ENCODE measurements around the gene MSI2.

The MSI2 gene

GRCh38 chr17:57422574-57423164 lies 166.3 kb downstream of the MSI2 start:
- H3K79me2 ChIP-seq (ENCODE audit: control insufficient read depth, insufficient read depth, low read length), result no peaks in the 10 kb centered on the region
- H4K5ac ChIP-seq (ENCODE audit: low read length), result no peak overlapping the region
- no peak overlapping the region for H2AK5ac ChIP-seq (ENCODE audit: low read length)
- H2BK15ac ChIP-seq (replicated peaks; ENCODE audit: low read depth), result no peak overlapping the region
- no peak overlapping the region for H3K23ac ChIP-seq (ENCODE audit: low read length)
- H4K8ac ChIP-seq (ENCODE audit: low read depth, low read length), result no peak overlapping the region
- DNase-seq, result no peak
- no peak overlapping the region for H3K4ac ChIP-seq (ENCODE audit: low read depth, low read length)
- H3K79me1 ChIP-seq (ENCODE audit: low read length), result peaks cover 5% of the 10 kb centered on the region
- no peak overlapping the region for H3K9ac ChIP-seq (ENCODE audit: low read length)
- H3K56ac ChIP-seq (ENCODE audit: low read length), result no peak overlapping the region
- H3K18ac ChIP-seq (ENCODE audit: low read length), result no peak overlapping the region
- H3K27me3 ChIP-seq (ENCODE audit: insufficient read depth, low read length, poor library complexity), result no peaks in the 10 kb centered on the region
- WGBS (ENCODE audit: extremely low coverage, insufficient coverage, low lambda C conversion rate), result no CpG with 5 or more reads among the region's 9 CpGs
- no peak overlapping the region for H3K4me3 ChIP-seq (ENCODE audit: low read length)
- H3K4me1 ChIP-seq (ENCODE audit: control insufficient read depth, low read depth, low read length), result peaks cover 15% of the 10 kb centered on the region
- H3K4me2 ChIP-seq (ENCODE audit: low read length), result no peak overlapping the region
- H3K36me3 ChIP-seq (ENCODE audit: control insufficient read depth, insufficient read depth, low read length), result no peaks in the 10 kb centered on the region
- no peak overlapping the region for H3K27ac ChIP-seq (ENCODE audit: low read depth, low read length)
- no peak overlapping the region for H2BK5ac ChIP-seq (ENCODE audit: low read length)
- no peak overlapping the region for H2BK120ac ChIP-seq (ENCODE audit: low read depth, low read length)

DNA sequence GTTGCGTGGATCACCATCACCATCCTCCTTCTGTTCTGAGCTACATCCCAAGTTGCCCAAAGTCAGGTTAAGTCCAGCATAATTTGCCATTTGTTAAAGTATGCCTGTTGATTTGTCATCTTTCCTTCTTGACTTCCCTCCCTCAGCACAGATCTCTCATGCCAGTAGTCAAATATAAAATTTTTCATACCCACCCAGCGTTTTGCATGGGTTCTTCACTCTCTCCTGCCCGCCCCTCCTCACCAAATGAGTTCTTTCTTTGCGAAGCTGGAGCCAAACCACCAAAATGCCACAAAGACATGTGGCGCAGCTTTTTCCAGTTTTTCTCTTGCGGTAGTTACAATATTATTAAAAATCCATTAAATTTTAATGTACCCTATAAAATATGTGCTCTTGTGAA lies 167.2 kb downstream of the MSI2 start:
- no peak overlapping the region for H3K18ac ChIP-seq (ENCODE audit: low read length)
- H4K5ac ChIP-seq (ENCODE audit: low read length), result no peak overlapping the region
- H3K79me2 ChIP-seq (ENCODE audit: control insufficient read depth, insufficient read depth, low read length), result no peaks in the 10 kb centered on the region
- H3K4me2 ChIP-seq (ENCODE audit: low read length), result no peak overlapping the region
- no peak for DNase-seq
- H3K79me1 ChIP-seq (ENCODE audit: low read length), result peaks cover 3% of the 10 kb centered on the region
- no peak overlapping the region for H3K56ac ChIP-seq (ENCODE audit: low read length)
- peaks cover 15% of the 10 kb centered on the region for H3K4me1 ChIP-seq (ENCODE audit: control insufficient read depth, low read depth, low read length)
- no peak overlapping the region for H2BK15ac ChIP-seq (replicated peaks; ENCODE audit: low read depth)
- H3K27ac ChIP-seq (ENCODE audit: low read depth, low read length), result no peak overlapping the region
- no peaks in the 10 kb centered on the region for H3K36me3 ChIP-seq (ENCODE audit: control insufficient read depth, insufficient read depth, low read length)
- H3K4me3 ChIP-seq (ENCODE audit: low read length), result no peak overlapping the region
- H2BK120ac ChIP-seq (ENCODE audit: low read depth, low read length), result no peak overlapping the region
- H2BK5ac ChIP-seq (ENCODE audit: low read length), result no peak overlapping the region
- no peak overlapping the region for H3K9ac ChIP-seq (ENCODE audit: low read length)
- H2AK5ac ChIP-seq (ENCODE audit: low read length), result no peak overlapping the region
- H3K27me3 ChIP-seq (ENCODE audit: insufficient read depth, low read length, poor library complexity), result no peaks in the 10 kb centered on the region
- no CpG with 5 or more reads among the region's 6 CpGs for WGBS (ENCODE audit: extremely low coverage, insufficient coverage, low lambda C conversion rate)
- H3K4ac ChIP-seq (ENCODE audit: low read depth, low read length), result no peak overlapping the region
- H4K8ac ChIP-seq (ENCODE audit: low read depth, low read length), result no peak overlapping the region
- H3K23ac ChIP-seq (ENCODE audit: low read length), result no peak overlapping the region

DNA sequence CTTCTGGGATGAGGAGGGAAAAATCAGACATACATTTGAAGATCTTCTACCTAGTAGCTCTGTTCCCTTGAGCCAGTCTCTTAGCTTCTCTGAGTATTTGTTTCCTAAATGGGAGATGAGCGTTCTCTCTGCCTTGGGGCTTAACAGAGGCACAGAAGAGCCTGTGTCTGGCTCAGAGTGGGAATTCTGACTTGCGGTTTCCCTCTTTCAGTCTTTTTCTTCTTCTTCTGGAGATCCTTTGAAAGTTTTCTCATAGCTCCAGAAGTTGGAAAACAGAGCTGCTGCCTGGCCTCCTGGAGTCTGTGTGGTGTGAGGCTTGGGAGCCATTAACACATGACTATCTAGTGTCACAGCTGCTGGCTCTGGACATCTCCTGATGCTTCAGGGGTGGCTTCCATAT lies 167.9 kb downstream of the MSI2 start:
- no peak overlapping the region for H3K56ac ChIP-seq (ENCODE audit: low read length)
- no peak overlapping the region for H3K4me2 ChIP-seq (ENCODE audit: low read length)
- WGBS (ENCODE audit: extremely low coverage, insufficient coverage, low lambda C conversion rate), result no CpG with 5 or more reads among the region's 2 CpGs
- H4K5ac ChIP-seq (ENCODE audit: low read length), result no peak overlapping the region
- no peaks in the 10 kb centered on the region for H3K27me3 ChIP-seq (ENCODE audit: insufficient read depth, low read length, poor library complexity)
- H3K79me2 ChIP-seq (ENCODE audit: control insufficient read depth, insufficient read depth, low read length), result no peaks in the 10 kb centered on the region
- H3K18ac ChIP-seq (ENCODE audit: low read length), result no peak overlapping the region
- H3K9ac ChIP-seq (ENCODE audit: low read length), result no peak overlapping the region
- H2BK120ac ChIP-seq (ENCODE audit: low read depth, low read length), result no peak overlapping the region
- no peak overlapping the region for H4K8ac ChIP-seq (ENCODE audit: low read depth, low read length)
- H2BK5ac ChIP-seq (ENCODE audit: low read length), result no peak overlapping the region
- no peak overlapping the region for H3K4me3 ChIP-seq (ENCODE audit: low read length)
- peaks cover 3% of the 10 kb centered on the region for H3K79me1 ChIP-seq (ENCODE audit: low read length)
- H3K36me3 ChIP-seq (ENCODE audit: control insufficient read depth, insufficient read depth, low read length), result no peaks in the 10 kb centered on the region
- H3K27ac ChIP-seq (ENCODE audit: low read depth, low read length), result peak overlapping the region; percentile 4
- DNase-seq, result no peak
- no peak overlapping the region for H3K4ac ChIP-seq (ENCODE audit: low read depth, low read length)
- no peak overlapping the region for H2AK5ac ChIP-seq (ENCODE audit: low read length)
- H2BK15ac ChIP-seq (replicated peaks; ENCODE audit: low read depth), result no peak overlapping the region
- peaks cover 15% of the 10 kb centered on the region for H3K4me1 ChIP-seq (ENCODE audit: control insufficient read depth, low read depth, low read length)
- no peak overlapping the region for H3K23ac ChIP-seq (ENCODE audit: low read length)

DNA sequence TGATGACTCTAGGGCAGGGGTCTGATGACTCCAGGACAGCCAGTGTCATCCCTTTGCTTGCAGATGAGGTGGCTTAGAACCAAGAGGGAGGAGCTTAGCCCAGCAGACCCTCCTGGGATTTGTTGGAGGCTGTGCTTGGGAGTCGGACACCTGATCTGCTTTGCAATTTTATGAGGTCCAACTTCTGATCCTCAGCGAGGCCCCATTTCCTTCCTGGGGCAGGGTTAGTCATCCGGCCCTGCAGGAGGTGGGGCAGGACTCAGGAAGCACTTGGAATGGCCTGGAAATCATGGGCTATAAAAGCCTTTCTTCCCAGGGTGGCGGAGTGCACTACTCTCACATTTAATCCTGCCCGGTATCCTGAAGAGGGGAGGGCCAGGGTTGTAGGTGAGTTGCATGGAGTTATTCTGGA lies 168.5 kb downstream of the MSI2 start:
- peak; percentile 57 for DNase-seq
- Histone ChIP-seq H3K79me2 (ENCODE audit: control insufficient read depth, insufficient read depth, low read length) (no peaks in the 10 kb centered on the region), H2BK120ac (ENCODE audit: low read depth, low read length) (no peak overlapping the region), H3K23ac (ENCODE audit: low read length) (no peak overlapping the region), H4K5ac (ENCODE audit: low read length) (no peak overlapping the region), H3K27ac (ENCODE audit: low read depth, low read length) (peak overlapping the region; percentile 4), H3K4me1 (ENCODE audit: control insufficient read depth, low read depth, low read length) (peaks cover 15% of the 10 kb centered on the region), H2BK5ac (ENCODE audit: low read length) (no peak overlapping the region), H3K27me3 (ENCODE audit: insufficient read depth, low read length, poor library complexity) (no peaks in the 10 kb centered on the region), H2BK15ac (replicated peaks; ENCODE audit: low read depth) (no peak overlapping the region), H3K18ac (ENCODE audit: low read length) (no peak overlapping the region), H3K36me3 (ENCODE audit: control insufficient read depth, insufficient read depth, low read length) (no peaks in the 10 kb centered on the region), H3K56ac (ENCODE audit: low read length) (no peak overlapping the region), H2AK5ac (ENCODE audit: low read length) (no peak overlapping the region), H3K79me1 (ENCODE audit: low read length) (peaks cover 3% of the 10 kb centered on the region), H3K4ac (ENCODE audit: low read depth, low read length) (no peak overlapping the region), H3K4me3 (ENCODE audit: low read length) (no peak overlapping the region), H3K4me2 (ENCODE audit: low read length) (no peak overlapping the region), H3K9ac (ENCODE audit: low read length) (no peak overlapping the region), H4K8ac (ENCODE audit: low read depth, low read length) (no peak overlapping the region)
- no CpG with 5 or more reads among the region's 5 CpGs for WGBS (ENCODE audit: extremely low coverage, insufficient coverage, low lambda C conversion rate)

DNA sequence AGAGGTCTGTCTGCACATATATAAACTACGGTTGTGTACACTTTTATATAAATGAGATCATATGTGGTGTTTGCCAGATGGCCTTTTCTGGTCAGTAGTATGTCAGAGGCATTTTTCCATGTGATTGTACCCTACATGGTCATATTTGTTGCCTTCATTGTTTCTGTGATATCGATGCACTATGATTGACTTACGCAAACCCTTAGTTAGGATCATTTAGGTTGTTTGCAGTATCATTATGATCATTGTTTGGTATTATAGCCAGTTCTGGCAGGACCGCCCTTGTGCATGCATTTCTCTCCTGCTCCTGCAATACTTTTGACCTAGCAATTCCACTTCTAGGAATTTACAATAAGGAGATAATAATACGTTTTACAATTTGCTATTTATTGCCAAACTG lies 169.1 kb downstream of the MSI2 start:
- H2AK5ac ChIP-seq (ENCODE audit: low read length), result no peak overlapping the region
- DNase-seq, result no peak
- no peaks in the 10 kb centered on the region for H3K27me3 ChIP-seq (ENCODE audit: insufficient read depth, low read length, poor library complexity)
- no peak overlapping the region for H2BK15ac ChIP-seq (replicated peaks; ENCODE audit: low read depth)
- no peak overlapping the region for H3K27ac ChIP-seq (ENCODE audit: low read depth, low read length)
- no peak overlapping the region for H4K8ac ChIP-seq (ENCODE audit: low read depth, low read length)
- H4K5ac ChIP-seq (ENCODE audit: low read length), result no peak overlapping the region
- WGBS (ENCODE audit: extremely low coverage, insufficient coverage, low lambda C conversion rate), result no CpG with 5 or more reads among the region's 5 CpGs
- no peak overlapping the region for H3K56ac ChIP-seq (ENCODE audit: low read length)
- peaks cover 15% of the 10 kb centered on the region for H3K4me1 ChIP-seq (ENCODE audit: control insufficient read depth, low read depth, low read length)
- no peaks in the 10 kb centered on the region for H3K36me3 ChIP-seq (ENCODE audit: control insufficient read depth, insufficient read depth, low read length)
- H3K23ac ChIP-seq (ENCODE audit: low read length), result no peak overlapping the region
- no peak overlapping the region for H3K4me2 ChIP-seq (ENCODE audit: low read length)
- H3K4ac ChIP-seq (ENCODE audit: low read depth, low read length), result no peak overlapping the region
- H3K18ac ChIP-seq (ENCODE audit: low read length), result no peak overlapping the region
- no peak overlapping the region for H3K9ac ChIP-seq (ENCODE audit: low read length)
- no peak overlapping the region for H2BK120ac ChIP-seq (ENCODE audit: low read depth, low read length)
- no peaks in the 10 kb centered on the region for H3K79me2 ChIP-seq (ENCODE audit: control insufficient read depth, insufficient read depth, low read length)
- H3K4me3 ChIP-seq (ENCODE audit: low read length), result no peak overlapping the region
- H2BK5ac ChIP-seq (ENCODE audit: low read length), result no peak overlapping the region
- H3K79me1 ChIP-seq (ENCODE audit: low read length), result peaks cover 3% of the 10 kb centered on the region
